T-helper 22 cell (primary cell): Measurements from ENCODE around the gene NOS1AP.
"Not testable (repeated sequence)": the region's sequence is repeated elsewhere in the genome, so short reads cannot be mapped to it uniquely, and the experiment has no call there.

Source experiments
- DNase-seq: peaks from one replicate; pipeline ENCODE4 v3.0.0-alpha.2; 2020; ENCODE audit warnings: low read depth

NOS1AP gene

DNA sequence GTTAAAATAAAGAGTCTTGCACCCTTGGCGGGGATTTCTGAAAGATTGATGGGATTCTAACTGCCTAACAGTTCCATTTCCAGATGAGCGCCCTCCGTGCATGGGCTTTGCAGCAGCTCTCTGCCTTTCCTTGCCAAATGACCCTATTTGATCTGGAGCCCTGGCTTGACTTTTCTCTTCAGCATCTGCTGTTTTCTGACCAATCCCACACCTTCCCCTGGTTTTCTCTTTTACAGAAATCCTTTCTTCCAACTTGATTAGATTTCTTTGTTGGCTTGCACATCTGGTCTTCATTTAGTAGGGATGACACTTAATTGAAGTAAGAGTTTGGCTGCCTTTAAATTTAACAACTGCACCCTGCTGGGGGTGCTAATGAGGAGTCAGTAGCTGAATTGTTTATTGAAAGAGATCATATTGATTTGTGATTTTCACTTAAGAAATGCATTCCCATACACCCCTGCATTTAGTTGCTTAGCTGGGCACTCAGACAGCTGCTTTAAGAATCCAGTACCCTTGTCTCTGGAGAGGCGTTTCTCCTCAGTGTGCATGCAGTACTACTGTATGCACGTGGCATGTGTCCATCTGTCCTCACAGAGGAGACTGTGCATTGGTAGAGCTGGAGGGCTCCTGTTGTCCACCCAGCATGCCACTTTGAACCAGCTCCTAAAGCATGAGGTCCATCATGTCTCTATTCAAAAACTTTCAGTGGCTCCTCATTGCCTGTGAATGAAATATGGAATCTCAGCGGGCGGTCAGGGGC lies 99.7 kb downstream of the NOS1AP start:
- DNase-seq, result no peak

DNA sequence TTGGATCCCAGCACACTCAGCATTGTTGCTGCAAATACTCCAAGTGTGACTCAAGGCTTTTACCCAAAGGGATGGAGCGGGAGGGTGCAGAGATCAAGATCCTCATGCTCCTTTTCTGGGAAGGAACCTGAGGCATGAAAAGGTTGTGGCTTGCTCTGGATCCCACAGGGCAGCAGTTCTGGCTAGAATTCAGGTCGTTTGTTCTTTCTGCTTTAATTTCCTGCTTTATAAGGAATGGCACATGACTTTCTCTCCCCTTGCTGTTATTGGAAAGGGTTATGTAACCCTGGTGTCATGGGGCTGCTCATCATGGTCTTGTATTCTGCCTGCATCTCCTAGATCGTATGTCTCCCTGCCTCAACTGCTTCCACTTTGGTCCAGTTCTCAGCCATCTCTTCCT lies 101.6 kb downstream of the NOS1AP start:
- no peak for DNase-seq

DNA sequence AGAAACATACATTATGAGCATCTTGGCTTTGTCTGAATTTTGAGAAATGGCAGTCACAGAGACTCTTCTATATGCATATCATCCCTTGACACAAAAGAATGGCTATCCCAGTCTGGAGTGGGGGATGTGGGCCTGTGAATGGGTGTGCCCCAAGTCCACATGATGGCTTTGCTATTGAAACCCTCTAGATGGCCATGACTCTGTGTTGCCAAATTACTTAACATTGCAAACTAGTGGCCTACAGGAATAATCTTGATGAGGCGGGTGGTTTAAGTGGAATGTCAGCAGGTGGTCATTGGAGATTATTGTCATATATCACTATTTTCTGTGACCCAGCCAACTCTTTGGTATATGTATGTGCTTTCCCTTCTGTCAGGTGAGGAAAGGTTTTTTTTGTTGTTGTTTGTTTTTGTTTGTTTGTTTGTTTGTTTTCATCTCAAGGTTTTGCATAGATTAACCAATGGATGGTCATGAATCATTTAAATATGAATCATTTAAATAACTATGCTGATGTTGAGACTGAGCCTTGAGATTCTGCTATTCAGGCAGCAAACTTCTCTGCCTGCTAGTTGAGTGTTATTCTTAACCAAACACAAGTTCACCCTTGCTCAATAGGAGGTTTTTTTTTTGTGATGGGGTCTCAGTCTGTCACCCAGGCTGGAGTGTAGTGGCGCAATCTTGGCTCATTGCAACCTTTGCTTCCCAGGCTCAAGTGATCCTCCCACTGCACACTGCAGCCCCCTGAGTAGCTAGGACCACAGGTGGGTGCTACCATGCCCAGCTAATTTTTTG lies 103.0 kb downstream of the NOS1AP start:
- no peak for DNase-seq

DNA sequence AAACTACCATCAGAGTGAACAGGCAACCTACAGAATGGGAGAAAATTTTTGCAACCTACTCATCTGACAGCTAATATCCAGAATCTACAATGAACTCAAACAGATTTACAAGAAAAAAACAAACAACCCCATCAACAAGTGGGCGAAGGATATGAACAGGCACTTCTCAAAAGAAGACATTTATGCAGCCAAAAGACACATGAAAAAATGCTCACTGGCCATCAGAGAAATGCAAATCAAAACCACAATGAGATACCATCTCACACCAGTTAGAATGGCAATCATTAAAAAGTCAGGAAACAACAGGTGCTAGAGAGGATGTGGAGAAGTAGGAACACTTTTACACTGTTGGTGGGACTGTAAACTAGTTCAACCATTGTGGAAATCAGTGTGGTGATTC lies 104.1 kb downstream of the NOS1AP start:
- DNase-seq, result not testable (repeated sequence)

DNA sequence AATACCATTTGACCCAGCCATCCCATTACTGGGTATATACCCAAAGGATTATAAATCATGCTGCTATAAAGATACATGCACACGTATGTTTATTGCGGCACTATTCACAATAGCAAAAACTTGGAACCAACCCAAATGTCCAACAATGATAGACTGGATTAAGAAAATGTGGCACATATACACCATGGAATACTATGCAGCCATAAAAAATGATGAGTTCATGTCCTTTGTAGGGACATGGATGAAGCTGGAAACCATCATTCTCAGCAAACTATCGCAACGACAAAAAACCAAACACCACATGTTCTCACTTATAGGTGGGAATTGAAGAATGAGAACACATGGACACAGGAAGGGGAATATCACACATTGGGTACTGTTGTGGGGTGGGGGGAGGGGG lies 104.5 kb downstream of the NOS1AP start:
- DNase-seq, result not testable (repeated sequence)

DNA sequence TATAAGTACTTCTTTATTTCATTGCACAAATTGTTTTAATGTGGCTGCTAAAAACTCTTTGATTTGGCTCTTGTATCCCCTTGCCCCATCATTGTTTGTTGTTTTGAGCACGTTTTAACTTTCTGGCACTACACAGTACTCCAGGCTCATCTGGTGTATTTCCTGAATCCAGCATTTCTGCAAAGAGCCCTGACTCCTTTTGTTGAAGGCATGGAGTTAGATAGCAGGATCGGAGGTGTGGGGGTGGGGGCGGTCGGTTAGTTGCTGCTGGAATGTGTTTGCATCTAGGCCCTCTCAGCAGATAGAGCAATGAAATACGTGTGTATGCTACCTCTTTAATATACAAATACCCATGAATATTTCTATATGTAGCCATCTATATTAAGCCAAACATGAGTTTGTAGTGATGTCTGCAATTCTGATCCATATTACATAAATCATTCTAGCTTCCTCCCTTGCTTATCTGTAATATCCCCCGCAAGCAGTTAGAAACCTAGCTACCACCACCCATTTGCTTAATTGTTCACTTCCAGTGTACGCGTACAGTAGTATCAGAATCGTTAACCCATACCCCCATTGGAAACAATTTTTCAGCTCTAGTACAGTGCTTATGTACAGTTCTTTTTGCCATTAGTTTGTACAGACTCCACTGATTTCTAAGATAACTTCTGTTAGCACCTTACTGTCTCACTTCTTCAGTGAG lies 106.0 kb downstream of the NOS1AP start:
- DNase-seq, result no peak

DNA sequence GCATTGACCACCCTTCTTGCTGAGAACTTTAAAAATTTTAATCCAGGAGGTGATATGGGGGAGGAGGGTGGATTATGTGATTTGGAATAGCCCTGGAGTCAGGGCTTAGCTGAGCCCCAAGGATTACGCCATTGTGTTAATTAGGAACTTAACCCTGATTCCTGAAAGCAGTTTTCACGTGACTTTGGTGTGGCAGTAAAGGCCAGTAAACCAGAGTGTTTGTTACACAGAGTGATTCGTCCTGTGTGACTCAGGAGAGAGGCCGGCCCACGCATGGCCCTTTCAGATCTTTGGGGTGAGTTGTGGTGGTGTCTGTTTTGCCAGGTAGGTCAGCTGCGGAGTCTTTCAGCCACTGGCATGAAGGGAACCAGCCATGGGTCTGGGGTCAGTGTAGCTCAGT lies 107.6 kb downstream of the NOS1AP start:
- no peak for DNase-seq

DNA sequence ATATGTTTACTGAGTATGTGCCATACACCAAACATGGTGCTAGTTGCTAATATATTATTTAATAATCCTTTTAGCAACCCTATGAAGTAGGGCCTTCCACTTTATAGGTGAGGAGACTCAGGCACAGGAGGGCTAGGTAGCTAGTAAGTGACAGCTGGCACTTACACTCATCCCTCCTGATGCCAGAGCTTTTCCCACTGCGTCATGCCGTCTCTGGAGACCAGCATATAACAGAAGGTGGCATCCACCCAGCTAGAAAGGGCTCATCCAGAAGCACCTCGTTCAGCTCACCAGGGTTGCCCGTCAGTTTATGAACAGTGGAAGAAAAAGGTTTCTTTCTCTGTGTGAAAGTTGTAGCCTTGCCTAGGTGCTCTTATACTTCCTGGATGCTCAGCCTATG lies 108.9 kb downstream of the NOS1AP start:
- DNase-seq, result no peak

DNA sequence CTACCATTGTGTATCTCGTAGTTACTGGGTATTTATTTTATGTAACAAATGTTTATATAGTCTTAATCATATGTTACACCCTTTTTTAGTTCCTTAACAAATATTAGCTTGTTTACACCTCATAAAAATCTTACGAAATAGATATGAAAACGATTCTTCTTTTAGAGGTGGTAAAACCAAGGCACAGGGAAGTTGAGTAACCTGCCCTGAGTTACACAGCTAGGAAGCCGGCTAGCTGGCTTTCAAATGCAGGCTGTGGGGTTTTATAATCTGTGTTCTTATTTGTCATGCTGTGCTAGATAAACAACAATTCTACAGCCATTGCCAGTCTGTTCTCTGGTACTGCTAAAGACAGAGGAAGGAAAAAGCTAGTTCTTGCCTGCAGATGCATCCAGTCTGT lies 109.6 kb downstream of the NOS1AP start:
- no peak for DNase-seq

DNA sequence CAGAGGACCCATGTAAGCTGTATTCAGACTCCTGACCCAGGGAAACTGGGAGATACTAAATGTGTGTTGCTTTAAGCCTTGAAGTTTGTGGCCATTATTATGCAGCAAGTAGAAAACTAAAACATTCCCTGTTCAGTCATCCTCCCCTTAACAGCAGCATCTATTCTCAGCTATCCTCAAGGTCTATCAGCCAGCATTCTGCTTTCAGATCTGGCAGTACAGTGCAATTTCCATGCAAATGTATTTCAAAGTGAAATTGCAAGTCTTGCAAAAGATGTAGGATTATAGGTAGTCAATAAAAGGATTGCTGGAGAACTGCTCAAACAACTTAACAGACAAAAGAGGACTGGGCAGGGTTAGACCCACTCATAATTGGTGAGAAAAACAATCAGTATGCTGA lies 111.3 kb downstream of the NOS1AP start:
- no peak for DNase-seq

DNA sequence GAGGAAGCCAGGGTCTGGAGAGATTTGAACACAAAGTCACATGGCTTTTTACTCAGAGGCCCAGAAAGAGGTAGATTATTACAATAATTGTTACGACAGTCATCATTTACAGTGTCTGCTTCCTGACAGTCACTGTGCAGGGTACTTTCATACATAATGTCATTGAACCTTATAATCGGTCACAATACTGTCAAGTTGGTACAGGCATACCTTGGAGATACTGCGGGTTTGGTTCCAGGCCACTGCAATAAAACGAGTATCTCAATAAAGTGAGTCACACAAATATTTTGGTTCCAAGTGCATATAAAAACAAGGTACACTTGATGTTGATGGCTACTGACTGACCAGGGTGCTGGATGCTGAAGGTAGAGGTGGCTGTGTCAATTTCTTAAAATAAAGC lies 112.6 kb downstream of the NOS1AP start:
- DNase-seq, result no peak

DNA sequence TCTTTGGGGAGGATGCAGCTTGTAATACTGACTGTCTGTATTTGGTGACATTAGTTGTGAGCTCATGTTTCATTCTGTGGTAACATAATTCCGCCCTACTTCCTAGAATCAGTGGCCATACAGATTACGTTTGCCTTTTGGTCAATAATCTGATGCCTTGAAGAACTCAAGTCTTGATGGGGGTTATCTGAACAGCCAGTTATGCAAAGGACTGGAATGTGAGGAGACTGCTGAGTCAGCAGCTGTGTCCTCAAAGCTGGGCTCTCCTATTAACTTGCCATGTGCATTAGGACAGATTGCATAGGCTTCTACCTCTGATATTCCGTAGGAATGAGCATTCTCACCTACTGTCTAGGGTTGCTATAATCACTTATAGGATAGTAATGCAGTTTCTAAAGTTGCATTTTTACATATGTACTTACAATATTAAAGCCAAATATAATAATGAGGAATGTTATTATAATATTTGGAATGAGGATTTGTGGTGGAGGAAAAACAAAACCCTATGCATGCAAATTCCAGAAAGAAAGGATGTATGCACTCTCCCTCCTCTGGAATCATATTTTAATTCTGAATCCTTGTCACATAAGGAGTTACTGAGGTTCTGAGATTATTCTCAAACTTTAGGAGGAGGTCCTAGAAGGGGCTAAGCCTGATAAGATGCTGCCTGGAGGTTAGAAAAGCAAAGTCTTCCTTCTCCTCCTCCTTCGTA lies 116.0 kb downstream of the NOS1AP start:
- no peak for DNase-seq

DNA sequence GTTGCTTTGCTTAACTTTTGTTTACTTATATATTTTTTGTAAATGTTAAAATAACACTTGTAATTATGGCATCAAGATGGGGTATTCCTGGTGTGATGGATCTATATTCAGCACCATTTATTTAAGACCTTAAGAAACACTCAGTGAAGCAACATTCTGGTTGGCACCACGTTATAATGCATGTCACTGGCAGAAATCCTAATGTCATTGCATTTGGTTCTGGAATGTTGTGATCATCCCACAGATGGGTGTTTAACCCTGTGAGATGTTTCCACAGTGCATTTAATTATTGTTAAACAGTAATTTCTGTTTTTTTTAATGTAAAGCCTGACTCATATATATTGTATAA lies 116.5 kb downstream of the NOS1AP start:
- DNase-seq, result no peak

DNA sequence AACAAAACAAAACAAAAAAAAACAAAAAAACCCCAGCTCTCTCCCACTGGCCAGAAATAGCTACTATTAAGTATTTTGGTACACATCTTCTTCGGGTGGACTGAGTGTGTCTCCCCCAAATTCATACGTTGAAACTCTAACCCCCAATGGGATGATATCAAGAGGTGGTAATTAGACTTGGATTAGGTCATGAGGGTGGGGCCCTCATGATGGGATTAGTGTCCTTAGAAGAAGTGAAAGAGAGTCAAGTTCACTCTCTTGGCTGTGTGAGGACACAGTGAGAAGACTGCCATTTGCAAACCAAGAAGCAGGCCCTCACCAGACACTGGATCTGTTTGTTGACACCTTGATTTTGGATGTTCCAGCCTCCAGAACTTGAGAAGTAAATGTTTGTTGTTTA lies 116.9 kb downstream of the NOS1AP start:
- no peak for DNase-seq

DNA sequence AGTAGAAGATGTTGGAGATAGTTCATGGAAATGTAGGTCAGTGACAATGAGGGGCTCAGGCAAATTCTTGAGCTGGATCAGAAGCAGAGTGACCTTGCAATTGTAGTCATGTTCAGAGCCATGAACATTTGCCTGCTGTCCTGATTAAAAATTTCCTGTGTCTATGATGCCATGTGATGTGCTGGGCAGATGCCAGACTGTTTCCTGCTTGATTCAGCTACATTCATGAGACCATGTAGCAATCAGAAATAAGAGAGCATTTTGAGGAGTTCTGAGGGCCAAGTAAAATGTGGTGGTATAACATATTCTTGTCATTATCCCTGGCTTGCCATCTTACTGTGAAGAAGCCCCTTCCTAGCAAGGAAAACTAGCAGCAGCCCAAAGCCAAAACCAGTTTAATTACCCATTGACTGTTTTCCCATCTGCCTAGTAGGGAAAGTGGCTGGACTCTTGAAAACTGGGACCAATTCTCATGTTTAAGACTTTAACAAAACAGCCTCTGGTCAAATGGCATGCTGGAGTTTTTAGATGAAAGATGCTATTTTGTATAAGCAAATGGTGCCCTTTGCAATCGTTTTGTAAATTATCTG lies 118.3 kb downstream of the NOS1AP start:
- DNase-seq, result no peak

DNA sequence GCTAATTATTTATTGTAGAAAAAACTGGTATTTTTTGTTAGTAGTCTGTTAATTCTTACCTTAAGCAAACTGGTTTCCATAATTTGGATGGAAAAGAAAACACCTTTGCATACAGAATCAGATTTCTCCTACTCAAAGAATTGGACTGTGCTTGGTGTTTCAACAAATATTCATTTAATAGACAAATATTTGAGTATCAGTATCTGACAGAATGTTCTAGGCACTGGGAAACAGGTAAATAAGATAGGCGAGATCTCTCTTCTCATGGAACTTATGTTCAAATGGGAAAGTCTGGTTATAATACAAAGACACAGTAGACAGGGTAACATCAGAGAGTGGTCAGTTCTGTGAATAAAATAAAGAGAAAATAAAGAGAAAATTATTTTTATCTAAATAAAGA lies 119.9 kb downstream of the NOS1AP start:
- no peak for DNase-seq

DNA sequence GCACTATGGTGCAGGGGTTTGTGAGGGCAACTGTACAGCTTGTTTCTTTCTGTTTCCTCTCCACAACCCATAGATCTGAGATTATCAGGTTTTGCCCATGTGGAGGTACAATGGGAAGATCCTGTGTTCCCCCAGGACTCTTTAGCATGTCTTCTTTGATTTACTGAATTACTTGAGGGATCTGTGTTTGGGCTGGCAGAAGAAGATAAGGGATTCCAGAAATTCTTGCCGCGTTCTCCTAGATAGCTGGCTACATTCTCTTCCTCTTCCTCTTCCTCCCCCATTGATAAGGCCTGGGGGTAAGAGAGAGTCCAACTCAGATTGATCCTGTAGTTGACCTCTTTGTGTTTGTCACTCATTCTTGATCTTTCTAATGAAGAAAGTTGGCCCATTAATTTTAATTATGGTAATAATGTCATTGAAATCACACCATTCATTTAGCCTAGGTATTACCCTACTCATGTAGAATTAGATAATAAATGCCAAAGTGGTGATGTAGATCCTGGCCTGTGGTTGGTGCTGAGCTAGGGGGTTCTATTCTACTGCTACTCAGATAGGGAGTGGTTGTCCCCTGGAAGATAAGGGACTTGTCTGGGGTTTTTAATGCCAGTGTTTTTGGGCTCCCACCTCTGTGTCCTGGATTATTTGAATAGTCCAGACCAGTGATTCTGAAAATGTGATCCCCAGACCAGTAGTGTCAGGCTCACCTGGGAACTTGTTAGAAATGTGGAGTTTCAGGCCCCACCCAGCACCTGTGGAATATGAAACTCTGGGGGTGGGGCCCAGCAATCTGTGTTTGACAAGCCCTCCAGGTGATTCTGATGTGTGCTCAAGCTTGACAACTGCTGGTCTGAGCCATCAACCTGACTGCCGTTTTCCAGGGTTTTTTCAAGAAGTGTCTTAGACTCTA lies 122.2 kb downstream of the NOS1AP start:
- DNase-seq, result no peak

DNA sequence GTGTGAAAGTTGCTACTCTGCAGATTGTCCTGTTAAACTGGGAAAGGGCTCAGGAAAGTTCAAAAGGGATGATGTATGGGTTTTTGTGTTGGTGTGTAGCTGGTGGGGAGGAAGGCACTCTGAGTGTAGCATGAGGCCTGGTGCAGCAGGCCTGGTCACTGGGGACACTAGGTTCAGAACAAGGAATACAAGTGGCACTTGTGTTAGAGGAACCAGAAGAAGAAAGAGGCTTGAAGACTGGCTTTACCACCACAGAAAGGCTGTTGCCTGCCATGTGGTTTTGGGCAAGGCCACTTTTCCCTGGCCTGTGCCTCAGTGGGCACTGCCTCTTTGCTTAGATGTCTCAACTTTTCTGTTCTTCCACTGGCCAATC lies 122.8 kb downstream of the NOS1AP start:
- DNase-seq, result no peak

DNA sequence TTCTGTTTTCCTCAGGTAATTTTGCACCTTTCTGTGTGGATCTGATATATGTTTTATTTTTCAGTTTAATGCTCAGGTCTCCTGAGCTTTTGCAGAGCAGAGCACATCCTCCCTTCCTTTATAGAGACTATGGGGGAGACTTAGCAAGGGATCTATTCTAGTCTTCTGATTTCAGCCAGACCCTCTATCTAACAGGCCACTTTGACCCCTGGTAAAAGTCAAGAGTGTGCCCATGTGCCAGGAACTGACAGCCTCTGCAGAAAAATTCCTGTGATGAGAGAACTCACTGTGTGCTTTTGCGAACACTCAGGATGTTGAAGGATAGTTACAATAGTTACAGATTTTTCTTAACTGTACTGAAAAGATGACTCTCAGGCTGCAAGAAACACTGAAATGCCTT lies 123.3 kb downstream of the NOS1AP start:
- DNase-seq, result no peak

DNA sequence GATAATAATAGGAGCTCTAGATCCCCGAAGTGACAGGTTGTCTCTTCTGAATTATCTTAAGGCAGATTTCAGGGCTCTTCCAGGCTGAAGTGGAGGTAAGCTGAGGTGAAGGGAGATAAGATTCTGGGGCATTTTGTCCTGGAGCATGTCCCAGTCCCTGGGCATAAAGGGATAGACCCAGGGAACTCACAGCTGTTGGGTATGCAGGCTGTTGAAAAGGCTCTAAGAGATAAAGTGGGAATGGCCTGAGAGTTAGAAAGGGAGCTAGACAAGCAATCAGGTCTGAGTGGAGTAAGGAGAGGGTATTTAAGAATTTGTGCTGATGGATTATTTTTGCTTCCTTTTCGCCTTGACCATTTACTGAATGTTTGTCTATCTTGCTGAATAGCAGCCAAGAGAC lies 123.7 kb downstream of the NOS1AP start:
- DNase-seq, result no peak

DNA sequence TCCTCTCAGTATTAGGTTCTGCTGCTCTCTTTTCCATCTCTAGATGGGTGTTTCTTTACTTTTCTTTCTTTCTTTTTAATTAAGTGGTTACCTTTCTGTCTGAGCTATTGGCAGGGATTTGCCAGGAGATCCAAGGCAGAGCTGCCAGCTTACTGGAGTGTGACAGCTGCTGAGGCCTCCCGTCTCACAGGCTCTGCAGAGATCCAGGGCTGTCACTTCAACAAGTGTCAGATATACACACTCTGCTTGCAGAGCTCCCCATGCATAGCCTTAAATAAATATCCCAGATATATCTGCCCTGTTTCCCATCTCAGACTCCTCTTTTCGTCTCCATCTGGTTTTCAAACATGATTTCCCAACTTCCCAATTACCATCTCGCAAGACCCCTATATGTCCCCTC lies 124.3 kb downstream of the NOS1AP start:
- no peak for DNase-seq
